Measurements from ENCODE around the gene KIF1C.
"Not testable (repeated sequence)": the region's sequence is repeated elsewhere in the genome, so short reads cannot be mapped to it uniquely, and the experiment has no call there.

KIF1C gene

DNA sequence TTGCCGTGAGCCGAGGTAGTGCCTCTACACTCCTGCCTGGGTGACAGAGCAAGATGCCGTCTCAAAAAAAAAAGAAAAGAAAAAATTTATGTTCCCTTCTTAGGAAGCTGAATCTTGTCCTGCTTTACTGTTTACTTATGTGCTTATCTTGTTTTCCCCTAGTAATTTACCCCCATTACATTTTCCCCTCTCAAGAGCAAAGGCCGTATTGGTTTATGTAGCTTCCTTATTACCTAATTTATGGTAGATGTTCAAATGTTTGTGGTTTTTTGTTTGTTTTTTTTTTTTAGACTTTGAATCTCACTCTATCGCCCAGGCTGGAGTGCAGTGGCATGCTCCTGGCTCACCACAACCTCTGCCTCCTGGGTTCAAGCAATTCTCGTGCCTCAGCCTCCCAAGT lies 47.7 kb downstream of the KIF1C start:
- no peak for DNase-seq

DNA sequence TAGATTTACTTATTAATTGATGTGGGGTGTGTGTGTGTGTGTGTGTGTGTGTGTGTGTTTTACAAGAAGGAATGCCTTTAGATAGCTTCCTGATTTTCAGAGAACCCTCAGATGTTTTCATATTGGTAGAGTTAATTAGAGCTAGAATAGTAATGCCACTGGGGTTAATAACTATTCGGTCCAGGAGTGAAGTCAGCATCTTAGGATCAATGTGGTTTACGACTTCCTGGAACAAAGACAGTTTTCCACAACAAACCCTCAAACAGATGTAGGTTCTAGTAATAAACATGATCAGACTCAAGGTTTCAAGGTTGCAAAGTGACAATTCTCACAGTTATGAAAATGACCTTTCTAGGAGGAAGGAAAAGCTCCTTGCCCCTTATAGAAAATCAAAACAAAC lies 49.7 kb downstream of the KIF1C start:
- DNase-seq, result no peak

GRCh38 chr17:5049314-5049841 lies 51.6 kb downstream of the KIF1C start:
- DNase-seq, result peak; percentile 82

- DNase-seq, result no peak
Measured at GRCh38 chr17:5050278-5050677, 52.5 kb downstream of the KIF1C start.

- no peak for DNase-seq
Measured at GRCh38 chr17:5055543-5055942, 57.8 kb downstream of the KIF1C start.

- DNase-seq, result no peak
Measured at GRCh38 chr17:5065227-5065744, 67.5 kb downstream of the KIF1C start.

DNA sequence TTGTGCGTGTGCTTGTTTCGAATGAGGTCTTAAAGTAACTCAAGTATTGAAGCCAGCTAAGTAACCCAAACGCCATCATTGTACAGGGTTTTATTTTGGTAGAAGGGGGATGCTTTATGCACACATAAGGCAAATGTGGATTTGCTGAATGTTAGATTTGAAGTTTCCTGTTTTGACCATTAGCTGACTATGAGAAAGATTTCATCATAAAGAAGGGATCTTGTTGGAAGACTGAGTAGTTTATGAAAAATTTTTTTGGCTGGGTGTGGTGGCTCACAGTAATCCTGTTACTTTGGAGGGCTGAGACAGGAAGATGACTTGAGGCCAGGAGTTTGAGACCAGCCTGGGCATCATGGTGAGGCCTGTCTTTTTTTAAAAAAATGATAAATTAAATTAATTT lies 70.5 kb downstream of the KIF1C start:
- no peak for DNase-seq

- no peak for DNase-seq
Measured at GRCh38 chr17:5069724-5070123, 72.0 kb downstream of the KIF1C start.

DNA sequence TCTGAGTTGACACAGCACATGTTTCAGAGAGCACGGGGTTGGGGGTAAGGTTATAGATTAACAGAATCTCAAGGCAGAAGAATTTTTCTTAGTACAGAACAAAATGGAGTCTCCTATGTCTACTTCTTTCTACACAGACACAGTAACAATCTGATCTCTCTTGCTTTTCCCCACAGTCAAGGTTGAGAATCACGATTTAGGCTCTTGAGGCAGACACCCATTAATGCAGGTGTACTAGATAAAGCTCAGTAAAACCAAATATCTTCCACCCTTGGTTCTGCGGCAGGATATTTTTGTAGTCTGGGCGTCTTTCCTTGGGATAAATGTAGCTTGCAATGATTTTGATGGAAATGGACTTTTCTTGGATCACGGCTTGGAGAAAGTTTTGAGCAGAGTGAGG lies 77.7 kb downstream of the KIF1C start:
- DNase-seq, result not testable (repeated sequence)

GRCh38 chr17:5077275-5077674 lies 79.5 kb downstream of the KIF1C start:
- not testable (repeated sequence) for DNase-seq

GRCh38 chr17:5077781-5078105 lies 80.0 kb downstream of the KIF1C start:
- DNase-seq, result no peak
